PC-9 (cell line): Measurements from ENCODE around the gene TLR6. TPM values are rescaled to one million over a fixed set of nuclear protein-coding genes. Genes with fewer than 3 reads are reported as not detected.
A peak's percentile ranks its signal among the peaks of the same experiment; 100 is the strongest.

Experiments used
- BruUV-seq: library from RNA; stranded (reverse); fragments of 400-500 nt; replicated peaks from 2 replicates; lab custom pipeline; 2021; lab: Mats Ljungman, UMichigan
- CTCF ChIA-PET: fragments of 300-600 bp; sonication (Branson Sonifier 250); formaldehyde crosslinking; loops from one replicate; lab custom pipeline; 2022; ENCODE audit warnings: antibody characterized with exemption; lab: Charles Lee
- POLR2A ChIA-PET: fragments of 300-600 bp; sonication (Branson Sonifier 250); formaldehyde crosslinking; loops from one replicate; lab custom pipeline; 2022; ENCODE audit warnings: antibody characterized with exemption; ENCODE audit not compliant: unreplicated experiment; lab: Charles Lee
- DNase-seq, 2 experiments: peaks; one replicate each; pipeline versions ENCODE4 v3.0.0 to v3.0.0-alpha.2; 2015 to 2022; ENCODE audit warnings: mixed read lengths in 1 of 2
- H2AFZ ChIP-seq: fragments of 200-600 bp; sonication (generic); 2 replicates; pipeline ENCODE4 v1.8.1; 2017; ENCODE audit warnings: antibody characterized with exemption
- H3F3A ChIP-seq: fragments of 200-600 bp; sonication (generic); 2 replicates; pipeline ENCODE4 v1.8.1; 2017; ENCODE audit warnings: antibody characterized with exemption, mild to moderate bottlenecking, low read depth; ENCODE audit not compliant: insufficient read depth
- H3K27ac ChIP-seq: fragments of 200-600 bp; sonication (generic); 2 replicates; pipeline ENCODE4 v1.6.1; 2016; ENCODE audit warnings: mixed run types
- H3K27me3 ChIP-seq: fragments of 200-600 bp; sonication (generic); 2 replicates; pipeline ENCODE4 v1.6.1; 2016; ENCODE audit warnings: low read depth, mixed run types; ENCODE audit not compliant: insufficient read depth
- H3K36me3 ChIP-seq: fragments of 200-600 bp; sonication (generic); 2 replicates; pipeline ENCODE4 v1.6.1; 2016; ENCODE audit warnings: low read depth, mixed run types
- H3K4me1 ChIP-seq: fragments of 200-600 bp; sonication (generic); replicated peaks from 2 replicates; pipeline ENCODE4 v1.6.1; 2016; ENCODE audit warnings: mixed run types; ENCODE audit not compliant: insufficient read depth
- H3K4me2 ChIP-seq: fragments of 200-600 bp; sonication (generic); 2 replicates; pipeline ENCODE4 v1.6.1; 2017; ENCODE audit warnings: mixed run types
- H3K4me3 ChIP-seq: fragments of 200-600 bp; sonication (generic); 2 replicates; pipeline ENCODE4 v1.6.1; 2016; ENCODE audit warnings: mixed run types
- H3K79me2 ChIP-seq: fragments of 200-600 bp; sonication (generic); 2 replicates; pipeline ENCODE4 v1.6.1; 2017; ENCODE audit warnings: low read depth, mixed run types
- H3K9me2 ChIP-seq: fragments of 200-600 bp; sonication (generic); 2 replicates; pipeline ENCODE4 v1.8.1; 2017; ENCODE audit warnings: mild to moderate bottlenecking; ENCODE audit not compliant: insufficient read depth
- H3K9me3 ChIP-seq: fragments of 200-600 bp; sonication (generic); 2 replicates; pipeline ENCODE4 v1.8.1; 2016; ENCODE audit warnings: low read depth; ENCODE audit not compliant: insufficient read depth
- H4K20me1 ChIP-seq: fragments of 200-600 bp; sonication (generic); 2 replicates; pipeline ENCODE4 v1.8.1; 2017; ENCODE audit not compliant: insufficient read depth
- EZH2 ChIP-seq: fragments of 200-600 bp; sonication (generic); IDR thresholded peaks from 2 replicates; pipeline ENCODE4 v1.8.0; 2017; ENCODE audit warnings: antibody characterized with exemption, low read depth
- intact Hi-C: fragments of 100-400 bp; cut with micrococcal nuclease; formaldehyde crosslinking; loops from one replicate; pipeline ENCODE4 v1.10.0; 2022; ENCODE audit not compliant: unreplicated experiment
- total RNA-seq: library from RNA; stranded (reverse); gene quantifications from 2 replicates; pipeline ENCODE4 v1.2.3, GENCODE V29; 2021
- TF ChIP-seq, protein P1 (sequence below): fragments of 200-600 bp; sonication (generic); conservative IDR thresholded peaks from 2 replicates; pipeline ENCODE4 v1.6.1; 2017; ENCODE audit warnings: mixed run types, antibody characterized with exemption, mild to moderate bottlenecking, moderate library complexity

TLR6 gene
- total RNA-seq, 1 experiment from 2014 or later, result 9.3 TPM

DNA sequence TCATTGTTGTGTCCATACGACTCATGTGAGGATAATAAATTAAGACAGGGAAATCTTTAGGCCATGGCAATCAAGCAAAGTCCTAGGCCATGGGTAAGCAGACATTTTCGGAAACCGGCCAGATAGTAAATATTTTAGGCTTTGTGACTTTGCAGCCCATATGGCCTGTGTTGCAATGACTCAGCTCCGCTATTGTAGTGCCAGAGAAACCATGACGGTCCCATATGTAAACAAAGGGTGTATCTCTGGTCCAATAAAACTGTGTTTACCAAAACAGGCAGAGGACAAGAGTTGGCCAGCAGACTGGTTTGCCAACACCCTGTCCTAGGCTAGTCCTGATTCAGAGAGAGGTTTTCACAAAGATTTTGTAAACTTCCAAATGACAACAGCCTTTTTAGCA, 16.0 kb upstream of the TLR6 start:
- Histone ChIP-seq H3K9me3 (no peaks in the 10 kb centered on the region), H2AFZ (no peak overlapping the region), H4K20me1 (no peaks in the 10 kb centered on the region), H3K79me2 (0 out of 2 replicates have a peak, but pooled peaks cover 10% of the 10 kb centered on the region), H3F3A (peaks cover 6% of the 10 kb centered on the region; the same call in 1 of the 2 replicates), H3K27ac (no peak overlapping the region), H3K9me2 (no peaks in the 10 kb centered on the region), H3K36me3 (0 out of 2 replicates have a peak, but pooled peaks cover 10% of the 10 kb centered on the region), H3K27me3 (no peaks in the 10 kb centered on the region), H3K4me2 (0 out of 2 replicates have a peak overlapping the region, but pooled peaks have one; percentile 10), H3K4me3 (no peak overlapping the region), H3K4me1 (peaks cover 22% of the 10 kb centered on the region)
- DNase-seq, result peak; percentile 41 to 49
- POLR2A ChIA-PET, result no interaction called here
- no peak for TF ChIP-seq EZH2
- TF ChIP-seq, protein P1, sequence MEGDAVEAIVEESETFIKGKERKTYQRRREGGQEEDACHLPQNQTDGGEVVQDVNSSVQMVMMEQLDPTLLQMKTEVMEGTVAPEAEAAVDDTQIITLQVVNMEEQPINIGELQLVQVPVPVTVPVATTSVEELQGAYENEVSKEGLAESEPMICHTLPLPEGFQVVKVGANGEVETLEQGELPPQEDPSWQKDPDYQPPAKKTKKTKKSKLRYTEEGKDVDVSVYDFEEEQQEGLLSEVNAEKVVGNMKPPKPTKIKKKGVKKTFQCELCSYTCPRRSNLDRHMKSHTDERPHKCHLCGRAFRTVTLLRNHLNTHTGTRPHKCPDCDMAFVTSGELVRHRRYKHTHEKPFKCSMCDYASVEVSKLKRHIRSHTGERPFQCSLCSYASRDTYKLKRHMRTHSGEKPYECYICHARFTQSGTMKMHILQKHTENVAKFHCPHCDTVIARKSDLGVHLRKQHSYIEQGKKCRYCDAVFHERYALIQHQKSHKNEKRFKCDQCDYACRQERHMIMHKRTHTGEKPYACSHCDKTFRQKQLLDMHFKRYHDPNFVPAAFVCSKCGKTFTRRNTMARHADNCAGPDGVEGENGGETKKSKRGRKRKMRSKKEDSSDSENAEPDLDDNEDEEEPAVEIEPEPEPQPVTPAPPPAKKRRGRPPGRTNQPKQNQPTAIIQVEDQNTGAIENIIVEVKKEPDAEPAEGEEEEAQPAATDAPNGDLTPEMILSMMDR, result no peak
- intact Hi-C loops, result loop anchor here (10.0 kb wide), 1 partner anchor 582 kb away; the partner anchor contains the start of genes LIAS and RPL9
- no TSS peak for BruUV-seq
- CTCF ChIA-PET, result interaction anchor here (0.6 to 1.0 kb wide), 2 partner anchors 21 to 712 kb away, joined by 3 to 9 read pairs; no protein-coding TSS in a partner anchor

DNA sequence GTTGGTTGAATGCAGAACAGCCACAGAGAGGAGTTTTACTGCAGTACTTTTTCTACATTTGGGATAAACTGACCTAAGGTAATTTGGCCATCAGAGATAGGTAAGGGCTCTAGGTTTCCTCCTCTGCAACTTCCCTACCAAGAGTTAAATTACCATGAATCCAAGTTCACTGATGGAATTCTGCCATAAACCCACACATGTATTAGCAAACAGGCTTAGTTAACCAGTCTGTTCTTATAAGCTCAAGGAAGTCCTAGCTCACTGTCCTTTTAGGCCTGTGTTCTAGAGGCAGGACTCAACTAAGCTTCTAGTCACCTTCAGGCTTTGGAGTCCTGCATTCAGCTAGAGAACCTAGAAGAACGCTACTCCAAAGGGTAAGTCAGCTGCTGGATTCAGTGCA, 15.0 kb upstream of the TLR6 start:
- H3K79me2 ChIP-seq, result 0 out of 2 replicates have a peak, but pooled peaks cover 10% of the 10 kb centered on the region
- 0 out of 2 replicates have a peak, but pooled peaks cover 10% of the 10 kb centered on the region for H3K36me3 ChIP-seq
- no peaks in the 10 kb centered on the region for H3K9me3 ChIP-seq
- no TSS peak for BruUV-seq
- intact Hi-C loops, result loop anchor here (10.0 kb wide), 1 partner anchor 583 kb away; the partner anchor contains the start of genes LIAS and RPL9
- DNase-seq, result no peak
- H3F3A ChIP-seq, result peaks cover 6% of the 10 kb centered on the region; the same call in 1 of the 2 replicates
- H3K4me1 ChIP-seq, result peaks cover 26% of the 10 kb centered on the region
- no peaks in the 10 kb centered on the region for H3K9me2 ChIP-seq
- ChIA-PET CTCF (no interaction called here), POLR2A (no interaction called here)
- no peak for TF ChIP-seq EZH2
- TF ChIP-seq, protein P1, result no peak
- no peak overlapping the region for H3K27ac ChIP-seq
- no peaks in the 10 kb centered on the region for H3K27me3 ChIP-seq
- no peak overlapping the region for H3K4me2 ChIP-seq
- H3K4me3 ChIP-seq, result no peak overlapping the region
- H4K20me1 ChIP-seq, result no peaks in the 10 kb centered on the region
- H2AFZ ChIP-seq, result no peak overlapping the region

DNA sequence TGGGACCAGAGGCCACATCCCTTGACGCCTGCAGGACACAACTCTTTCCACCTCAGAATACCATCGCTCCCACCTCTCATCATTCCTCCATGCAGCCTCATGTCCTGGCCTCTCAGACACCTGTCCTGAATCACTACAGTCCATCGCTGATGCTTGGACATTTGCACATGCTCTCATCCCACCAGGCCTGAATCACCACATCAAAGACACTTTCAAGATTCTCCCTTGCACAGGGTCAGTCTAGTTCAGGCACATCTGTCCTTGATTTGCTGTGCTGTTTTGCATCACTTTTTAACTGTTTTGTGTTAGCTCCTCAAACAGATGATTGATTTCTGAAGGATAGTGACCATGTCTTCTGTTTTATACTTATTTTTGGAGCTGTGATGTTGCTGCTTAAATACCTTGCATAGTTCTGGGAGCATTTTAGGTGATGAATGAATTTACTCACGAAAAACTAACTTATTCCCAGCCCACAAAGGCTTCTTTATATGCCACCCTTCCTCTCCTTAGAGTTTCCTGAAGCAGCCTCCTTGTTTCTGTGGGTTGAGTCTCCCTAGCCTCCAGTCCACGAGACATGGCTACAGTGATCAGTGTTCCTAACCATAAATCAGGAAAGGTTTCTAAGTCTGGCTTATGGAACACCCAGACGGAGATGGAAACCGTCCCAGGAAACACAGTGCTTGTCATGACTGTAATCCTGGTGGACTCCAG, 13.6 kb upstream of the TLR6 start:
- Histone ChIP-seq H3K27me3 (no peaks in the 10 kb centered on the region), H2AFZ (no peak overlapping the region), H3F3A (peaks cover 6% of the 10 kb centered on the region; the same call in 1 of the 2 replicates), H3K27ac (no peak overlapping the region), H3K4me2 (no peak overlapping the region), H3K36me3 (0 out of 2 replicates have a peak, but pooled peaks cover 10% of the 10 kb centered on the region), H4K20me1 (no peaks in the 10 kb centered on the region), H3K79me2 (0 out of 2 replicates have a peak, but pooled peaks cover 10% of the 10 kb centered on the region), H3K9me2 (no peaks in the 10 kb centered on the region), H3K9me3 (no peaks in the 10 kb centered on the region), H3K4me1 (peaks cover 28% of the 10 kb centered on the region), H3K4me3 (no peak overlapping the region)
- no TSS peak for BruUV-seq
- ChIA-PET CTCF (interaction anchor here (0.6 kb wide), 1 partner anchor 19 kb away, joined by 8 read pairs; no protein-coding TSS in a partner anchor), POLR2A (no interaction called here)
- TF ChIP-seq, protein P1, result no peak
- TF ChIP-seq EZH2, result no peak
- intact Hi-C loops, result loop anchor here (10.0 kb wide), 1 partner anchor 585 kb away; the partner anchor contains the start of genes LIAS and RPL9
- no peak for DNase-seq
